Neural cell (in vitro differentiated cells): ENCODE results near the gene DNAJC7.
"Not testable (repeated sequence)": the region's sequence is repeated elsewhere in the genome, so short reads cannot be mapped to it uniquely, and the experiment has no call there.

Experiments used
- EP300 ChIP-seq: fragments of 450-650 bp; conservative IDR thresholded peaks from 2 replicates; pipeline ENCODE4 v1.6.1; 2014; ENCODE audit warnings: antibody characterized with exemption, mild to moderate bottlenecking, moderate library complexity; ENCODE audit not compliant: poor library complexity, severe bottlenecking
- REST ChIP-seq: IDR thresholded peaks from 2 replicates; pipeline ENCODE4 v1.6.1; 2012; ENCODE audit warnings: borderline replicate concordance
- TF ChIP-seq, protein P1 (sequence below): fragments of 450-650 bp; IDR thresholded peaks from 2 replicates; pipeline ENCODE4 v1.5.1; 2014; ENCODE audit warnings: antibody characterized with exemption, mild to moderate bottlenecking, moderate library complexity; ENCODE audit not compliant: poor library complexity, severe bottlenecking

GRCh38 chr17:42012363-42012762 lies 4.9 kb downstream of the DNAJC7 start:
- TF ChIP-seq EP300, REST: not testable (repeated sequence)
- TF ChIP-seq, protein P1, sequence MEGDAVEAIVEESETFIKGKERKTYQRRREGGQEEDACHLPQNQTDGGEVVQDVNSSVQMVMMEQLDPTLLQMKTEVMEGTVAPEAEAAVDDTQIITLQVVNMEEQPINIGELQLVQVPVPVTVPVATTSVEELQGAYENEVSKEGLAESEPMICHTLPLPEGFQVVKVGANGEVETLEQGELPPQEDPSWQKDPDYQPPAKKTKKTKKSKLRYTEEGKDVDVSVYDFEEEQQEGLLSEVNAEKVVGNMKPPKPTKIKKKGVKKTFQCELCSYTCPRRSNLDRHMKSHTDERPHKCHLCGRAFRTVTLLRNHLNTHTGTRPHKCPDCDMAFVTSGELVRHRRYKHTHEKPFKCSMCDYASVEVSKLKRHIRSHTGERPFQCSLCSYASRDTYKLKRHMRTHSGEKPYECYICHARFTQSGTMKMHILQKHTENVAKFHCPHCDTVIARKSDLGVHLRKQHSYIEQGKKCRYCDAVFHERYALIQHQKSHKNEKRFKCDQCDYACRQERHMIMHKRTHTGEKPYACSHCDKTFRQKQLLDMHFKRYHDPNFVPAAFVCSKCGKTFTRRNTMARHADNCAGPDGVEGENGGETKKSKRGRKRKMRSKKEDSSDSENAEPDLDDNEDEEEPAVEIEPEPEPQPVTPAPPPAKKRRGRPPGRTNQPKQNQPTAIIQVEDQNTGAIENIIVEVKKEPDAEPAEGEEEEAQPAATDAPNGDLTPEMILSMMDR: not testable (repeated sequence)
